Ishikawa (cell line): ENCODE measurements around the gene AKR1C3.

Experiments
- CREB1 ChIP-seq: IDR thresholded peaks from 2 replicates; pipeline ENCODE4 v1.6.1; 2012; ENCODE audit warnings: low read depth
- EP300 ChIP-seq: IDR thresholded peaks from 2 replicates; pipeline ENCODE4 v1.6.1; 2012; ENCODE audit warnings: borderline replicate concordance
- YY1 ChIP-seq: IDR thresholded peaks from 2 replicates; pipeline ENCODE4 v1.6.1; 2012; ENCODE audit warnings: low read depth

DNA sequence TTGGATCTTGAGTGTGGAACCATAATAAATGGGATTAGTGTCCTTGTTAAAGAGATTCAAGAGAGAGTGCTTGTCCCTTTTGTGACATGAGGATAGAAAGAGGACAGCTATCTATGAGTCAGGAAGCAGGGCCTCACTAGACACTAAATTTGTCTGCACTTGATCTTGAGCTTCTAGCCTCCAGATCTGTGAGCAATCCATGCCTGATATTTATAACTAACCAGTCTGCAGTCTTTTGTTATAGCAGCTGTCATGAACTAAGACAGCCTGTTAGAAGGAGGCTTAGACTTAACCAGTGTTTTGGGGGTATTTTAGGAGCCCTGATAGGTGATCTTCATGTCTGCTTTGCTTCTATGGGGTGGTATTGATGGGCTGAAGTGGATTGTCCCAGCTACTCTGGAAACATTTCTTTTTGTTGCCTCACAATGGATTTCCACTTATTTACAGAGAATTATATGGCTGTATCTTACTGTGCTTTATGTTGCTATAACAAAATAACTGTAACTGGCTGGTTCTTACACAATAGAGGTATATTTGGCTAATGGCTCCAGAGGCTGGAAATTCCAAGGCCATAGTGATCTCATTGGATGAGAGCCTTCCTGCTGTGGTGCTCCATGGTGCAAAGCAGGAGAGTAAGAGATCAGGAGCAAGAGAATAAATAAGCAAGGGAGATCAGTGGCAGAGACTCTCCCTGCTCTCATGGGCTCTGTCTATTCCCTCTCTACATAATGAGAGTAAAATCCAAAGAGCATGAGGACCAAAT, 23.4 kb upstream of the AKR1C3 start:
- TF ChIP-seq YY1 (no peak), CREB1 (no peak), EP300 (no peak)
